Ishikawa (cell line): ENCODE results near the gene COMMD9.

Experiments
- CEBPB ChIP-seq: IDR thresholded peaks from 2 replicates; pipeline ENCODE4 v1.6.1; 2012
- CREB1 ChIP-seq: IDR thresholded peaks from 2 replicates; pipeline ENCODE4 v1.6.1; 2012; ENCODE audit warnings: low read depth
- EGR1 ChIP-seq: IDR thresholded peaks from 2 replicates; pipeline ENCODE4 v1.6.1; 2012
- EP300 ChIP-seq: IDR thresholded peaks from 2 replicates; pipeline ENCODE4 v1.6.1; 2012; ENCODE audit warnings: borderline replicate concordance
- FOXM1 ChIP-seq: IDR thresholded peaks from 2 replicates; pipeline ENCODE4 v1.6.1; 2012; ENCODE audit warnings: low read depth, borderline replicate concordance
- MAX ChIP-seq: IDR thresholded peaks from 2 replicates; pipeline ENCODE4 v1.6.1; 2012
- NFIC ChIP-seq: IDR thresholded peaks from 2 replicates; pipeline ENCODE4 v1.6.1; 2012
- RAD21 ChIP-seq: IDR thresholded peaks from 2 replicates; pipeline ENCODE4 v1.6.1; 2012; ENCODE audit warnings: low read depth
- REST ChIP-seq: IDR thresholded peaks from 2 replicates; pipeline ENCODE4 v1.6.1; 2012; ENCODE audit warnings: low read depth, mild to moderate bottlenecking
- TAF1 ChIP-seq: IDR thresholded peaks from 2 replicates; pipeline ENCODE4 v1.6.1; 2012; ENCODE audit warnings: low read depth, mild to moderate bottlenecking
- TCF12 ChIP-seq: IDR thresholded peaks from 2 replicates; pipeline ENCODE4 v1.6.1; 2012; ENCODE audit warnings: low read depth
- TEAD4 ChIP-seq: IDR thresholded peaks from 2 replicates; pipeline ENCODE4 v1.6.1; 2012
- USF1 ChIP-seq: IDR thresholded peaks from 2 replicates; pipeline ENCODE4 v1.6.1; 2012
- YY1 ChIP-seq: IDR thresholded peaks from 2 replicates; pipeline ENCODE4 v1.6.1; 2012; ENCODE audit warnings: low read depth
- ZBTB7A ChIP-seq: IDR thresholded peaks from 2 replicates; pipeline ENCODE4 v1.6.1; 2012; ENCODE audit warnings: low read depth

COMMD9 gene

DNA sequence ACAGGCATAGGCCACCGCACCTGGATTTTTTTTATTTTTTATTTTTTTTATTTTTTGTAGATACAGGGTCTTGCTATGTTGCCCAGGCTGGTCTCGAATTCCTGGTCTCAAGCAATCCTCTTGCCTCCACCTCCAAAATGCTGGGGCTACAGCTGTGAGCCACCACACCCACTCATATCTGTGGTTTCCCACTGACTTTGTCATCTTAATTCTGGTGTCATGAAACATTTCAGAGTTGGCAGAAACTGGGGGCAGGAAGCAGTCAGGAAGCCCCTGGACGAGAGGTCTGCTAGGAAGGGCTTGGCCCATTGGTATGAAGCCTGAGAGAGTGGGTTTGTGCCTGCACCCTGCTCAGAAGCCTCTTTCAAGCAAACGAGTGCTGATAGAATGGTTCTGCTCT lies 49.1 kb downstream of the COMMD9 start:
- TF ChIP-seq RAD21 (no peak), TAF1 (no peak), NFIC (no peak), USF1 (no peak), CREB1 (no peak), MAX (no peak), YY1 (no peak), REST (no peak), EGR1 (no peak), CEBPB (no peak), TCF12 (no peak), FOXM1 (no peak), ZBTB7A (no peak), TEAD4 (no peak), EP300 (no peak)

GRCh38 chr11:36239636-36240035 lies 49.6 kb downstream of the COMMD9 start:
- TF ChIP-seq TCF12 (no peak), MAX (no peak), REST (no peak), YY1 (no peak), ZBTB7A (no peak), USF1 (no peak), CEBPB (no peak), EGR1 (no peak), EP300 (no peak), TEAD4 (no peak), CREB1 (no peak), RAD21 (no peak), NFIC (no peak), TAF1 (no peak), FOXM1 (no peak)

- TF ChIP-seq NFIC (no peak), CREB1 (no peak), CEBPB (no peak), TCF12 (no peak), USF1 (no peak), EGR1 (no peak), REST (no peak), ZBTB7A (no peak), MAX (no peak), FOXM1 (no peak)
Observed at GRCh38 chr11:36238881-36239280, 50.3 kb downstream of the COMMD9 start.

DNA sequence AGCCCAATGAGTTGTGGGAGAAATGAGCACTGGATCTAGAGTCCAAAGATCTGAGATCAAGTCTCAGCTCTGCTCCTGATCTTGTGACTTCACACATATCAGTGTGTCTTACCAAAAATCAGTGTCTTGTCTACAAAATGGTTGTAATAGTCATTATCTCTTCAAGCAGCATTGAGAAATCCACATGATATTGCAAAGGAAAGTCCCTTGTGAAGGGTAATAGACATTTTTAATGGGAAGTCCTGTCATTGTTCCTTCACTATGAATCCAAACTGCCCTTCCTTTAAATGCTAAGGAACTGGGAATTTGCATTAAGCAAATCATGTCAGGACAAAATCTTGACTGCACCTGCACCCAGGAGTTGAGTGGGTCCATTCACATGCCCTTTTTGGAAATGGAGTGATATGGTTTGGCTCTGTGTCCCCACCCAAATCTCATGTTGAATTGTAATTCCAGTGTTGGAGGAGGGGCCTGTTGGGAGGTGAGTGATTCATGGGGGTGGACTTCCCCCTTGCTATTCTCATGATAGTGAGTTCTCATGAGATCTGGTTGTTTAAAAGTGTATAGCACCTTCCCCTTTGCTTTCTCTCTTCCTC lies 51.1 kb downstream of the COMMD9 start:
- TF ChIP-seq TAF1 (no peak), TEAD4 (no peak), CEBPB (no peak), CREB1 (no peak), NFIC (no peak), USF1 (no peak), YY1 (no peak), RAD21 (no peak), ZBTB7A (no peak), MAX (no peak), TCF12 (no peak), EP300 (no peak), EGR1 (no peak)
